AG04450 (cell line): ENCODE data around the gene DUT. TPM values are rescaled to one million over a fixed set of nuclear protein-coding genes. Genes with fewer than 3 reads are reported as not detected.

ENCODE experiments used
- CTCF ChIA-PET: fragments of 300-600, 350-600 bp; formaldehyde crosslinking; extraction: SDS; loops from one replicate; lab custom pipeline; 2022; ENCODE audit warnings: antibody characterized with exemption, inconsistent platforms; lab: Charles Lee
- POLR2A ChIA-PET: fragments of 350-600 bp; formaldehyde crosslinking; extraction: SDS; loops from one replicate; lab custom pipeline; 2021; ENCODE audit warnings: antibody characterized with exemption, inconsistent platforms; lab: Yijun Ruan, JAX
- DNase-seq: peaks from one replicate; pipeline ENCODE4 v3.0.0-alpha.2; 2011; ENCODE audit warnings: low read depth, low spot score
- H3K27ac ChIP-seq: one replicate; pipeline ENCODE4 v1.5.1; 2012; ENCODE audit warnings: low read depth, low read length, control low read depth
- H3K27me3 ChIP-seq: one replicate; pipeline ENCODE4 v1.6.0; 2012; ENCODE audit warnings: low read length; ENCODE audit not compliant: control insufficient read depth, insufficient read depth
- H3K4me3 ChIP-seq: 2 replicates; pipeline ENCODE4 v1.5.1; 2011; ENCODE audit warnings: mild to moderate bottlenecking, low read depth, low read length, control low read depth
- H3K9me3 ChIP-seq: 2 replicates; pipeline ENCODE4 v1.5.1; 2012; ENCODE audit warnings: low read length; ENCODE audit not compliant: control insufficient read depth, insufficient read depth
- CTCF ChIP-seq: IDR thresholded peaks from 2 replicates; pipeline ENCODE4 v1.5.1; 2011; ENCODE audit warnings: low read depth, low read length, control low read depth, inconsistent platforms
- polyA plus RNA-seq: library from polyadenylated mRNA; depleted of rRNA; stranded (reverse); fragments of >200 nt; gene quantifications from 2 replicates; pipeline ENCODE4 v1.2.3, GENCODE V29; 2011

The DUT gene
- polyA plus RNA-seq, 1 experiment = 52.8 TPM

- Histone ChIP-seq H3K27ac (no peak overlapping the region), H3K4me3 (no peak overlapping the region), H3K9me3 (no peaks in the 10 kb centered on the region), H3K27me3 (no peaks in the 10 kb centered on the region)
- ChIA-PET POLR2A (interaction anchor here (0.5 kb wide), 1 partner anchor 67 kb away, joined by 3 read pairs; no protein-coding TSS in a partner anchor), CTCF (interaction anchor here (0.8 to 3.0 kb wide), 5 partner anchors 8 to 519 kb away, joined by 3 to 24 read pairs (median 4); no protein-coding TSS in a partner anchor)
- DNase-seq = no peak
- TF ChIP-seq CTCF = peak; percentile 40
Measured at GRCh38 chr15:48336940-48337339, 5.7 kb downstream of the DUT start.

GRCh38 chr15:48337607-48338006 lies 6.4 kb downstream of the DUT start:
- no peak for TF ChIP-seq CTCF
- CTCF ChIA-PET = interaction anchor here (1.0 to 3.0 kb wide), 3 partner anchors 15 to 519 kb away, joined by 3 to 24 read pairs (median 5); no protein-coding TSS in a partner anchor

GRCh38 chr15:48340111-48340510 lies 8.9 kb downstream of the DUT start:
- TF ChIP-seq CTCF = no peak
- no peak for DNase-seq
- H3K9me3 ChIP-seq = no peaks in the 10 kb centered on the region
- POLR2A ChIA-PET = no interaction called here
- no peak overlapping the region for H3K27ac ChIP-seq
- H3K4me3 ChIP-seq = no peak overlapping the region
- H3K27me3 ChIP-seq = no peaks in the 10 kb centered on the region
- CTCF ChIA-PET = interaction anchor here (1.3 to 2.7 kb wide), 2 partner anchors 12 to 636 kb away, joined by 3 to 32 read pairs; no protein-coding TSS in a partner anchor

More at GRCh38 chr15:48337607-48338006, 6.4 kb downstream of the DUT start:
- POLR2A ChIA-PET = no interaction called here
- H3K9me3 ChIP-seq = no peaks in the 10 kb centered on the region
- no peak for DNase-seq
- H3K27me3 ChIP-seq = no peaks in the 10 kb centered on the region
- H3K27ac ChIP-seq = no peak overlapping the region
- no peak overlapping the region for H3K4me3 ChIP-seq

- no peaks in the 10 kb centered on the region for H3K9me3 ChIP-seq
- POLR2A ChIA-PET = no interaction called here
Measured at GRCh38 chr15:48343865-48344264, 12.6 kb downstream of the DUT start.

More at GRCh38 chr15:48343865-48344264, 12.6 kb downstream of the DUT start:
- TF ChIP-seq CTCF = no peak
- Histone ChIP-seq H3K27me3 (no peaks in the 10 kb centered on the region), H3K4me3 (no peak overlapping the region), H3K27ac (no peak overlapping the region)
- DNase-seq = no peak
- CTCF ChIA-PET = interaction anchor here (1.0 kb wide), 1 partner anchor 8 kb away, joined by 3 read pairs; no protein-coding TSS in a partner anchor
